HEK293T (cell line): ENCODE data around the gene NEURL2.

Experiments used
- CTCF ChIA-PET: fragments of 350-600 bp; formaldehyde crosslinking; extraction: SDS; loops from one replicate; lab custom pipeline; 2021; ENCODE audit warnings: antibody characterized with exemption, inconsistent platforms; lab: Yijun Ruan, JAX
- POLR2A ChIA-PET: fragments of 350-600 bp; formaldehyde crosslinking; extraction: SDS; loops from one replicate; lab custom pipeline; 2020; ENCODE audit warnings: antibody characterized with exemption, inconsistent platforms; lab: Yijun Ruan, JAX
- DNase-seq: peaks from one replicate; pipeline ENCODE4 v3.0.0; 2012; ENCODE audit warnings: mixed read lengths; ENCODE audit errors: extremely low spot score
- ARNT ChIP-seq: fragments of 450-650 bp; IDR thresholded peaks from 2 replicates; pipeline ENCODE4 v1.6.1; 2017; ENCODE audit warnings: mild to moderate bottlenecking
- BHLHE40 ChIP-seq: fragments of 450-650 bp; IDR thresholded peaks from 2 replicates; pipeline ENCODE4 v1.6.1; 2016; ENCODE audit warnings: mild to moderate bottlenecking, moderate library complexity, borderline replicate concordance
- CTBP1 ChIP-seq: fragments of 450-650 bp; IDR thresholded peaks from 2 replicates; pipeline ENCODE4 v1.6.1; 2016; ENCODE audit warnings: borderline replicate concordance
- ELF4 ChIP-seq: fragments of 450-650 bp; IDR thresholded peaks from 2 replicates; pipeline ENCODE4 v1.6.1; 2017; ENCODE audit warnings: antibody characterized with exemption
- FOXA1 ChIP-seq: fragments of 450-650 bp; IDR thresholded peaks from 2 replicates; pipeline ENCODE4 v1.6.1; 2016; ENCODE audit warnings: mild to moderate bottlenecking
- FOXK2 ChIP-seq: fragments of 450-650 bp; IDR thresholded peaks from 2 replicates; pipeline ENCODE4 v1.6.1; 2016; ENCODE audit warnings: mild to moderate bottlenecking
- FOXM1 ChIP-seq: fragments of 450-650 bp; IDR thresholded peaks from 2 replicates; pipeline ENCODE4 v1.6.1; 2017; ENCODE audit warnings: mild to moderate bottlenecking, borderline replicate concordance
- HDGF ChIP-seq: fragments of 450-650 bp; IDR thresholded peaks from 2 replicates; pipeline ENCODE4 v1.6.1; 2017; ENCODE audit warnings: antibody characterized with exemption, borderline replicate concordance
- L3MBTL2 ChIP-seq: fragments of 450-650 bp; conservative IDR thresholded peaks from 2 replicates; pipeline ENCODE4 v1.6.1; 2016; ENCODE audit warnings: mild to moderate bottlenecking
- LEF1 ChIP-seq: fragments of 450-650 bp; IDR thresholded peaks from 2 replicates; pipeline ENCODE4 v1.6.1; 2017; ENCODE audit warnings: mild to moderate bottlenecking, borderline replicate concordance
- NFRKB ChIP-seq: fragments of 450-650 bp; IDR thresholded peaks from 2 replicates; pipeline ENCODE4 v1.6.1; 2016; ENCODE audit warnings: mild to moderate bottlenecking, moderate library complexity
- SP1 ChIP-seq: fragments of 450-650 bp; IDR thresholded peaks from 2 replicates; pipeline ENCODE4 v1.6.1; 2017
- SUZ12 ChIP-seq: fragments of 450-650 bp; IDR thresholded peaks from 2 replicates; pipeline ENCODE4 v1.6.1; 2016; ENCODE audit warnings: mild to moderate bottlenecking
- TARDBP ChIP-seq: fragments of 450-650 bp; IDR thresholded peaks from 2 replicates; pipeline ENCODE4 v1.6.1; 2016
- ZNF384 ChIP-seq: fragments of 450-650 bp; IDR thresholded peaks from 2 replicates; pipeline ENCODE4 v1.6.1; 2016
- TF ChIP-seq, protein P1 (sequence below): fragments of 450-650 bp; IDR thresholded peaks from 2 replicates; pipeline ENCODE4 v1.6.1; 2016

Gene NEURL2

DNA sequence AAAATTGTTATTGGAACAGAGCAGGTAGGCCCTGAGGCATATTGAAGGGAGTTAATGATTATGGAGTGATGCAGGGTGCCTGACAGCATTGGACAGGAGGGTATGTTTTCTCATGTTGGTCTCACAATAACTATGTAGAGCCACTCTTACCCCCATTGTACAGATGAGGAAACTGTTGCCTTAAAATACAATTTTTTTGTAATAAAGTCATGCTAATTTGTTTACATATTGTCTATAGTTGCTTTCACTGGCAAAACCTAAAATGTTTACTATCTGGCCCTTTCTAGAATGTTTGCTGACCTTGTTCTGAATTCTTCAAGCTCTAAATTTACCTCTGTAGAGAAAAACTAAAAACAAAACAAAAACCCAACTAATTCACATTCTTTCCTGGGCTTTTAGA is 39.5 kb downstream of the NEURL2 start:
- TF ChIP-seq FOXA1 (no peak), BHLHE40 (no peak), ELF4 (no peak), L3MBTL2 (no peak), SP1 (no peak)
- TF ChIP-seq, protein P1, sequence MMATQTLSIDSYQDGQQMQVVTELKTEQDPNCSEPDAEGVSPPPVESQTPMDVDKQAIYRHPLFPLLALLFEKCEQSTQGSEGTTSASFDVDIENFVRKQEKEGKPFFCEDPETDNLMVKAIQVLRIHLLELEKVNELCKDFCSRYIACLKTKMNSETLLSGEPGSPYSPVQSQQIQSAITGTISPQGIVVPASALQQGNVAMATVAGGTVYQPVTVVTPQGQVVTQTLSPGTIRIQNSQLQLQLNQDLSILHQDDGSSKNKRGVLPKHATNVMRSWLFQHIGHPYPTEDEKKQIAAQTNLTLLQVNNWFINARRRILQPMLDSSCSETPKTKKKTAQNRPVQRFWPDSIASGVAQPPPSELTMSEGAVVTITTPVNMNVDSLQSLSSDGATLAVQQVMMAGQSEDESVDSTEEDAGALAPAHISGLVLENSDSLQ: no peak
- CTCF ChIA-PET: no interaction called here
- POLR2A ChIA-PET: no interaction called here
- no peak for DNase-seq

DNA sequence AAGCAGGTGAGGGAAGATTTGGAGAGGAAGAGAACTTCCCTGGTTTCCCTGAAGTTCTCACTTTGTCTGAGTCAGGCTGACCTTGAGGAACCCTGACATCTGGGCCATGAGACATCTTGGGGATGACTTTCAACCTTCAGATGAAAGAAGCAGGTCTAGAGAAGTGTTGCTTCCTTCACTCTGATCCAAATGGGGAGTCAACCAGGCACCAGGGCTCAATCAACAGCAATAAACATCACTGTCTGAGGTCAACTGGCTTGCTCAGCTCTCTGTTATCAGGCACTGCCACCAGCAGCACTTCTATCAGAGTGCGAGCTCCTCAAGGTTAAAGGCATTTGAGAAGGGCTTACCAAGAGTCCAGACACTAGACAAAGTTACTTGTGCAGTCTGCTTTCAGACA is 40.1 kb downstream of the NEURL2 start:
- CTCF ChIA-PET: no interaction called here
- TF ChIP-seq L3MBTL2: no peak
- no peak for TF ChIP-seq SP1
- no peak for TF ChIP-seq FOXA1
- TF ChIP-seq ARNT: no peak
- TF ChIP-seq LEF1: no peak
- TF ChIP-seq CTBP1: no peak
- no peak for TF ChIP-seq SUZ12
- TF ChIP-seq FOXK2: no peak
- no peak for TF ChIP-seq FOXM1
- TF ChIP-seq NFRKB: no peak
- TF ChIP-seq HDGF: no peak
- TF ChIP-seq ELF4: no peak
- no peak for TF ChIP-seq BHLHE40
- no peak for TF ChIP-seq TARDBP
- POLR2A ChIA-PET: no interaction called here
- DNase-seq: no peak

DNA sequence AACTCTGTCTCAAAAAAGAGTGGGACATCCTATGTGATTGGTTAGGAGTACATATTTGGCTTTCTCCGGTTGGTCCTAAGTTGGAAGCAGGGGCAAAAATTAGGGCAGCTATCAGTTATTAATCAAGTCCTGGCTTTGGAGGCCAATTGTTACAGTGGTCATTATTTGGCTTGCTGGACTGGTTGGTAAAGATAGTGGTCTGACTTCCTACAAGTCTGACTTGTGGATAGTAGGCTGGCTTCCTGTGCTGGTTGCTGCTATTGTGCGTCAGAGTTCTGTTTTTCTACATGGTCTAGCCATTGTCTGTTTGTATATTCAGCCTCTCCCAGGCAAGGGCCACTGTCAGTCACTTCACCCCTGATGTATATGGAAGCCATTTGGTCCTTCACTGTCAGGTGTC is 40.8 kb downstream of the NEURL2 start:
- DNase-seq: no peak
- TF ChIP-seq, protein P1: no peak
- TF ChIP-seq HDGF (no peak), FOXA1 (no peak), LEF1 (no peak), ZNF384 (no peak), SP1 (no peak), ELF4 (no peak), TARDBP (no peak), BHLHE40 (no peak), L3MBTL2 (no peak), ARNT (no peak), FOXK2 (no peak), NFRKB (no peak), CTBP1 (no peak)
- ChIA-PET POLR2A (no interaction called here), CTCF (no interaction called here)

DNA sequence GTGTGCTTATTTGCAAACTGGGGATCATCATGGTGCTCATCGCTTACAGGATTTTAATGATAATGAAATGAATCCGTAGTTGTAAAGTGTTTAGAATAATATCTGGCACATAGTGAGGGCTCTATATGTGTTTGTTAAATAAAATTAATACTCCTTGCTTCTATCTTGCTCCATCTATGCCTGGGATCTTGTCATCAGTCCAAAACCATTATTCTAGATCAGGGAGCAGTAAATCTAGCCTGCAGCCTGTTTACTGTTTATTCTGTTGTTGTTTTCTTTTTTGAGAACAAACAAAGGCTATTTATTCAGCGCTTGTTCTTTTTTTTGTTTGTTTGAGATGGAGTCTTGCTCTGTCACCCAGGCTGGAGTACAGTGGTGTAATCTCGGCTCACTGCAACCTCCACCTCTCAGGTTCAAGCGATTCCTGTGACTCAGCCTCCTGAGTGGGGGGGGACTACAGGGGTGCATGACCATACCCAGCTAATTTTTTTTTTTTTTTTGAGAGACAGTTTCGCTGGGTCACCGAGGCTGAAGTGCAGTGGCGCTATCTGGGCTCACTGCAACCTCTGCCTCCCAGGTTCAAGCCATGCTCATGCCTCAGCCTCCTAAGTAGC is 41.9 kb downstream of the NEURL2 start:
- DNase-seq: no peak
- CTCF ChIA-PET: no interaction called here
- POLR2A ChIA-PET: no interaction called here
- TF ChIP-seq FOXA1 (no peak), HDGF (no peak), FOXK2 (no peak), SUZ12 (no peak), NFRKB (no peak), FOXM1 (no peak), BHLHE40 (no peak), TARDBP (no peak), ARNT (no peak), L3MBTL2 (no peak), ZNF384 (no peak)
- TF ChIP-seq, protein P1: no peak

DNA sequence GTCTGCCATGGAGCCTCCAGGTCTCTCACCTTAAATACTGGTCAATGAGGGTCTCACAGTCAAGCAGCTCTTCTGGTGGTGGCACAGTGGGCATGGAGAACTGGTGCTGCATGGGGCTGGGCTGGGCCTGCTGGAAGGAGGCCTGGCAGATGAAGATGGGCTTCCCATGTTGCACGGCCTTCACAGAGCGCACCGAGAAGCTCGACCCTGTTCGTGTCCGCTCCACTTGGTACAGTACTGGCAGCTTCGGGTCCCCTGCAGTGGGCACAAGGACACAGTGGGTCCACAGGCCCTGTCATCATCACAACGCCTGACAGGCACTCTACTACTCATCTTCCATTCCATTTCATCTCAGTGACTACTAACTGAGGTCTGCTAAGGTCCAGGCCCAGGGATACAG is 42.6 kb downstream of the NEURL2 start:
- POLR2A ChIA-PET: no interaction called here
- TF ChIP-seq TARDBP (no peak), FOXA1 (no peak), ZNF384 (no peak), NFRKB (no peak), FOXK2 (no peak), SP1 (no peak), BHLHE40 (no peak)
- TF ChIP-seq, protein P1: no peak

DNA sequence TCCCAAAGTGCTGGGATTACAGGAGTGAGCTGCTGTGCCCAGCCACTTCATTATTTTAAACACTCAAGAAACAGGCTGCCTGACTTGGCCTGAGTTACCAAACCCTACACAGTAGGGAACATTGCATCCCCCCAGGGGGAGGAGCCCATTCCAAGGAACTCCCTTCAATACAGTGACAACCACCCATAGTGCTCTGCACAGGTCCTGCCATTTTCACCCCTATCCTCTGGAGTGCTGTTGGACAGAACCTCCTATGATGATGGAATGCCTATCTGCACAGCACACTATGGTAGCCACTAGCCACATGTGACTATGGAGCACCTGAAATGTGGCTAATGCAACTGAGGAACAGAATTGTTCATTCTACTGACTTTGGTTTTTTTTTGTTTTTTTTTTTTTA is 45.6 kb downstream of the NEURL2 start:
- TF ChIP-seq LEF1 (no peak), ARNT (no peak)
- ChIA-PET CTCF (no interaction called here), POLR2A (interaction anchor here (1.4 to 2.7 kb wide), 2 partner anchors 11 kb away, joined by 5 to 9 read pairs; partner anchors contain the start of genes ACOT8, SNX21 and ZSWIM3)
- no peak for DNase-seq

More for the DNA sequence above, 42.6 kb downstream of the NEURL2 start:
- CTCF ChIA-PET: no interaction called here
- no peak for DNase-seq
